CD4-positive, alpha-beta T cell treated with Interleukin-4 for 1 hour (primary cell): ENCODE measurements around the gene GPR89B.
A peak's percentile ranks its signal among the peaks of the same experiment; 100 is the strongest.
"Not testable (repeated sequence)": the region's sequence is repeated elsewhere in the genome, so short reads cannot be mapped to it uniquely, and the experiment has no call there.

Source experiments
- DNase-seq, 2 donors: peaks; one replicate each; pipeline ENCODE4 v3.0.0-alpha.2; 2020 to 2022

Gene GPR89B

DNA sequence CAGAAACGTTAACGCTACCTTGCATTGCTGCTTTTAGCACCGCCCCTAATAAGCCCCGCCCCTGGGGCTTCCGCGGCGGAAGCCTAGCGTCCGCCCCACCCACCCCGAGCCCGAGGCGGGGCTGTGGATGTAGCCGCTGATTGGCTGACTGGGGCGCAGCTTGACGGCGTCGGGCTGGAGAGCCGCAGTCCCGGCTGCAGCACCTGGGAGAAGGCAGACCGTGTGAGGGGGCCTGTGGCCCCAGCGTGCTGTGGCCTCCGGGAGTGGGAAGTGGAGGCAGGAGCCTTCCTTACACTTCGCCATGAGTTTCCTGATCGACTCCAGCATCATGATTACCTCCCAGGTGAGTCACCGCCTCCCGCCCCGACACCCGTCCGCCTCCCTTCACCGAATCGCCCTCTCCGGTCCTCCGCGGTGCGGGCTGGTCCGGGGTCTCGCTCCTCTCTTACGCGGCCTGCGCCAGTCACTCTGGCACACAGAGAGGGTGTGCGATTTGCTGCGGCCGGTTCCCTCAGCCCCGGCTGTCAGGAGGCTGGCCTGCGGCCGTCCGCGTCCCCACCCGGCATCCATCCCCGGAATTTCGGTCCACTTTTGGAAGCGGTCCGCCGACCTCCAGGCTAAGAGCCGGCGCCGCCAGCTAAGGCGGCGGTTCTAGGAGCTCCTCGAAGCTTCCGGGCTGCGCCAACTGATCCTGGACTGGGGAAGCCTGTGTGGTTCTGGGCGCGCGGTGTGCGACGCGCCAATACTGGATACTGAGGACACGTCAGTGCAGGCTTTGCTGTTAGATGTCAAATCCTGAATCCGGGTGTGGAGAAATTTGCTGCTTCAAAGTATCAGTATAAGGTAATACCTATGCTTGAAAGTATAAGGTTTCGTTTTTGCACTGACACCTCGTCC lies at the start of gene GPR89B:
GPR89B (plus strand) TSS at position 185 of the 897 bp plus-strand sequence; CDS start at position 302, 117 bp downstream.
- DNase-seq, result peak; percentile 94 to 95

DNA sequence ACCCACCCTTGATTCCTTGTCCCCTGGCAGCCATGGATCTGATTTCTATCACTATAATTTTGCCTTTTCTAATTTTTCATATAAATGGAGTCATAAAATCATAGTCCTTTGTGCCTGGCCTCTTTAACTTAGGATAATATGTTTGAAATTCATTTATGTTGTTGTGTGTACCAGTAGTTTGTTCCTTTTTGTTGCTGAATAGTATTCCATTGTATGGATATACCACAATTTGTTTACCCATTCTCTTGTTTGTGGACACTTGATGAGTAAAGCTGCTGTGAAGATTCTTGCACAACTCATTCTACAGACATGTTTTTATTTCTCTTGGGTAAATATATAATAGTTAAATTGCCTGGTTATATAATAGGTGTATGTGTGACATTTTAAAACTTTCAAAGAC lies 48.3 kb upstream of the GPR89B start:
- no peak for DNase-seq

DNA sequence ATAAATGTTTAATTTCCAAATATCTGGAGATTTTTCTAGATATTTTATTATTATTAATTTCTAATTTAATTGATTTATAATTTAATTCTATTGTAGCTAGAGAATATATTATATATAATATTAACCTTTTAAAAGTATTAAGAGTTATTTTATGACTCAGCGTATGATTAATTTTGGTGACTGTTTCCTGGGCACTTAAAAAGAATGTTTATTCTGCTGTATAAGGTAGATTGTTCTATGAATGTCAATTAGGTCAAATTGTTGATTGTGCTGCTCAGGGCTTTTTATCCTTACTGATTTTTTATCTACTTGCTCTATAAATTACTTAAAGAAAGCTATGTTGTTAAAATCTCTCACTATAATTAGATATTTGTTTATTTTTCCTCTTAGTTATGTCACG lies 45.7 kb upstream of the GPR89B start:
- DNase-seq, result no peak

DNA sequence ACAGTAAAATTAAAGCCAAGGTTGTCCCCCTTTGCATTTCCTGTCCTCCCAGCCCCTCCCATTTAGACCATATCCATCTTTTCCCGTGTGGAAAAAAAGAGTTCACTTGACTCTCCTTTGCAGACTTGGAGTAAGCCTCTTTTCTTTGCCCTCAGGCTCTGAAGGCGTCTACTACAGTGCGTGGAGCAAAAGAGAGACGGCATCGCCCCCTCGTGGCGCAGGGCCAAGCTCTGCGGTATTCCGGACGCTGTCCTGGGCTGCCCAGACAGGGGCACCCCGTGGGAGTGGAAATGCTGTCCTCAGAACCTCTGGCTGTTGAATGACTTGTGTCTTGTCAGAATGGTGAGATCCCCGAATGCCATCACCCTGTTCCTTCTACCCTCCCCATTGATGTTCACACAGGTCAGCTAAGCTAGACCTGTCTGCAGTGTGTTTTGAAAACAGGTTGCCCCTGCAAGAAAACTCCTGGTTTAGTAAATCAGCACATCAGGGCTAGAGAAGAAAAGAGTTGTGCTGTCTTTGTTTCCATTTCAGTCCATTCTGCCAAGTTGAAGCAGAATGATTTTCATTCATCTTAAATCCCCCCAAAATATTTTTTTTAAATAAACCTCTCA lies 37.9 kb upstream of the GPR89B start:
- peak; percentile 44 to 52 for DNase-seq

DNA sequence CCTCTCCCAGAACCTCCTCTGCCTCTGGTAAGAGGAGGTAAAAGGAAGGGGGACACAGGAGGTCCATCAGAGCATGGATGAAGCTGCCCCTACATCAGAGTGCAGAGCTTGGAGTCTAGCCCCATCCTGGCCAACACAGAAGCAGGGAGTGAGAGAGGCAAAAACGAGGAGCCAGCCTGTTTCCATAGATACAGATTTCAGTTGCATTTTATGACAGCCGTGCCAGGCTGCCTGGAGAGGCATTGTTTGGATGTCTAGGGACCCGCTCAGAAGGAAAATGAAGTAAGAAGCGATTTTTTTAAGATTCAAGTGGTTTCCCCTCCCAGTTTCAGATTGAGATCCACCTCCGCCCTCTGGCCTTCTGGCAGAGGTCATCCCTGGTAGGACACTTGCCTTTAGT lies 37.1 kb upstream of the GPR89B start:
- DNase-seq, result no peak

DNA sequence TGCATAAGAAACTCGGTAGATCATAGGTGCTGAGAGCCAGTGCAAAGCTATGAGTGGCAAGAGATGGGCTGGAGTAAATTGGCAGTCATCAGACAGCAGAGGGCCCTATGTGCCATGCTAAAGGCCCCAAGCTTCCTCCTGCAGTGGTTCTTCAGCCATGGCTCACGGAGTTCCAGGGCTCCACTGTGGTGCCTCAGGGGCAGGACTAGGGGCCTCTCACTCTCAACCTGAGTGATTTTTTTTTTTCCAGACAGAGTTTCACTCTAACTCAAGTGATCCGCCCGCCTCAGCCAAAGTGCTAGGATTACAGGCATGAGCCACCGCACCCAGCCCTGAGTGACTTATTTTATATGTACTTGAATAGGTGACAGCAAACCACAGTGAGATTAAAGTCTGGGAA lies 36.0 kb upstream of the GPR89B start:
- DNase-seq, result no peak

DNA sequence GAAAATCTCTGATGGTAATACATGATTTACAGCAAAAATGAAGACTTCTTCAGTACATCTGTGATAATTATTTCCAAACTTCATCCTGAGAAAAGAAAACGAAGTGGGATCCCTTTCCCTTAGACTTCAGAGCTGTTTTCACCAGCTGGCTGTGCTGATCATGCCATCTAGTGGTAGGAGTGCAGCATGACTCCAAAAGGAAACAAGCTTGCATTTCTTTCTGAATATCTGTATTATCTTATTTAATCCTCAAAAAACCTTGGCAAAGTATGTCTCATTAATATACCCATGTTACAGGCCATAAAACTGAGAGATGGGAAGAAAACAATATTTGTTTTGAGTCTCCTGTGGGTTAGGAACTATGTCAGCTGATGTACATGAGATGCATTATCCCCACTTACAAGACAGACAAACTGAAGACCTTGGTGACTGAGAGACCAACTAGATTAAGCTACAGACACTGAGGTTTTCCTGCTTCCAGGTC lies 35.4 kb upstream of the GPR89B start:
- peak; percentile 27 to 58 for DNase-seq

DNA sequence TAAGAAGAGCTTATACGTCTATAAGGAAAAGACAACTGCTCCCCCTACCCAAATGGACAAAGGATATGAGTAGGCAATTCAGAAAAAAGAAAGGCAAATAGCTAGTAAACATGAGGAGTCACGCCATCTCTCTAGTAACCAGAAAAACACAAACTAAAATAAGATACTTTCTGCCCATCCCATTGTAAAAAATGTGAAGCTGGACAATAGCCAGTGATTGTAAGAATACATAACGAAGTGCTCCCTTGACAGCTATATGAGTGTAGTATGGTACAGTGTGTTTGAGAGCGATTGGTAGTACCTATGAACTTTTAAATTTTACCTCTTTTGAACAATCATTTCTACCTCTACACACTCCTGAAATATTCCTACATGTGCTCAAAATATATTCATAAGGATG lies 33.1 kb upstream of the GPR89B start:
- DNase-seq, result no peak

DNA sequence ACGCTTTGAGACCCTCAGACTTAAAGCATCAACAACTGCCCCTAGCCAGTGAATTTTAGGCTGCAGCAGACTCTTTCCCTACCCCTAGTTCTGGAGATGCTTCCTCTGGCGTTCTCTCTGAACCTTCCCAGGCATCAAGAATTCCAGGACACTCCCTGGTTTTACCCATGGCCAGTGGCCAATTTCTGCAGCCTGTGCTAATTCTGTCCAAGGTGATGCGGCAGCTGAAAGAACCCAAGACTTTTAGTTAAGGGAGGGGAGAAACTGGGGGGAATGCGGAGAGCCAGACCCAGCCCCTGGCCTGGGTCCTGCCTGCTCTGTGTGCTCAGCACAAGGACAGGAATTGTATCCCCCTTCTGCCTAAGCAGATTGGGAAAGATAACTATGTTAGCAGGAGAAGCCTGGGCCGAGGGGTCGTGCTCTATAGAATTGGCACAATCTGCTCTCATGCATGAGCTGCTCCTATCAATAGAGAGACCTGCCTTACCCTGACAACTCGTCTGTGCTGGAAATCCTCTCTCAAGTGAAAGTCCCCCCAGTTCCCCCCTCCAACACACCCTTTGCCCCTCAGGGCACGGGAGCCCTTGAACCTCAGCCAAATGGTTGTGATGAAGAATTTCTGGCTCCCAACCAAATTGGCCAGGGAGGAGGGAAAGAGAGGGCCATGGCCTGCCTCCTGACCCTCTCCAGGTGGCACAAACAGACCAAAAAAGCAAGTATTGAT lies 31.0 kb upstream of the GPR89B start:
- DNase-seq, result no peak

DNA sequence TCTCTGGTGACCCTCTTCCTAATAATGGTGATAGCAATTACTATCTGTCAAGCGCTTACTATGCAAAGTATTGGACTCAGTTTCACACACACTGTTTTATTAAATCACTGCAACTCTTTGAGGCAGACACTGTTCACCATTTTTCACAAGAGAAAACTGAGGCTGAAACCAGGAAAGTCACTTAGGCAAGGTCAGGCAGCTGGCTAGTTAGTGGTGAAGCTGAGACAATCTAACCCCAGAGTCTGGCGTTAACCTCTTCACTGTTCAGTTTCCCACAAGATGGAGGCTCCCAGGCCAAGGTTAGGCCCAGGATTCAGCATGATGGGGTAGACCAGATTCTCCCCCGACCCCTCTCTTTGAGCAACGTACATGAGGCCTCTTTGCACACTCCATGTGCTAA lies 30.4 kb upstream of the GPR89B start:
- no peak for DNase-seq

DNA sequence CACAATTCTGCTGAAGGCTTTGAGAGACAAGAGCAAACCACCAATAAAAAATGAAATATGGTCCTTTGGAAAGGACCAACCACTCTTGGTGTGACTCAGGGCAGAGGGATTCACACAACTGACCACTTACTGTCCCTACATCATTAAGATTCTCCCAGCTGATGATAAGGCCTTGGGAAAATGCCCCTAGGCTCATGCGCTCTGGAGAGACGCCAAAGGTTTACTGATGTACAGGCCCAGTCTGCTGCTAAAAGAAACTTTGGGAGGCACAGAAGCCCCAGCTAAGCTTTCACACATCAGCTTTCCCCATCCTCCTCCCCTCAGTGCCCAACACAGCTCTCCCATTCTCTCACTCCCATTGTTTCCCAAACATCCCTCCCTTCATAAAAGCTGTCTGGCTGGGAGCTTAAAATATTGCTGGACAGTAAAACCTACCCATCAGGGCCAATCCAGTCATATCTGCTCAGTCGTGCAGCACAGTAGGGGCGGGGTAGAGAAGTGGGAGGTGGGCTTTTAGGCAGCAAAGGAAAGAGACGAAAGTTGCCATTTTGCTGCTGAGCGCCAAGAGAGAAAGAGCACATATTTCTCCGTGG lies 25.9 kb upstream of the GPR89B start, which contains the start of gene GJA8:
GJA8 (plus strand) TSS at position 543 of the 593 bp plus-strand sequence. CDS start 5,161 bp downstream, outside the sequence.
- DNase-seq, result no peak

DNA sequence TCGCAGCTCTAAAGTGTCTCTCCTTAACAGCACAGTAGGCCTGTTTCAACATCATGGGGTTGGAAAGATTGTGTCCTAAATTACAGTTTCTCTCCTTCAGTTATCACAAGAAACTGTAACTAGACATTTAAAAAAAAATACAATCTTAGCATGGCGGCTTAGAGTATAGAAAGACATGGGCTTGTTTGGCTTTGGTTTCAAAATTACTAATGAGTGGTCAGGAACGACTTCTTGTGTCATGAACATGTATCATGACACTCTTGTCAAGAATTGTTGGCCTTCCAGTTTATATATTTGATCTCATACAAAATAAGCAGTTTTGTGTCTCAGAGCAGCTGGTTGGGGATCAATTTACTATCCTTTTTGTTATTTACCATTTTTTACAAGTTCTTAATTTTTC lies 23.5 kb upstream of the GPR89B start:
- DNase-seq, result no peak

DNA sequence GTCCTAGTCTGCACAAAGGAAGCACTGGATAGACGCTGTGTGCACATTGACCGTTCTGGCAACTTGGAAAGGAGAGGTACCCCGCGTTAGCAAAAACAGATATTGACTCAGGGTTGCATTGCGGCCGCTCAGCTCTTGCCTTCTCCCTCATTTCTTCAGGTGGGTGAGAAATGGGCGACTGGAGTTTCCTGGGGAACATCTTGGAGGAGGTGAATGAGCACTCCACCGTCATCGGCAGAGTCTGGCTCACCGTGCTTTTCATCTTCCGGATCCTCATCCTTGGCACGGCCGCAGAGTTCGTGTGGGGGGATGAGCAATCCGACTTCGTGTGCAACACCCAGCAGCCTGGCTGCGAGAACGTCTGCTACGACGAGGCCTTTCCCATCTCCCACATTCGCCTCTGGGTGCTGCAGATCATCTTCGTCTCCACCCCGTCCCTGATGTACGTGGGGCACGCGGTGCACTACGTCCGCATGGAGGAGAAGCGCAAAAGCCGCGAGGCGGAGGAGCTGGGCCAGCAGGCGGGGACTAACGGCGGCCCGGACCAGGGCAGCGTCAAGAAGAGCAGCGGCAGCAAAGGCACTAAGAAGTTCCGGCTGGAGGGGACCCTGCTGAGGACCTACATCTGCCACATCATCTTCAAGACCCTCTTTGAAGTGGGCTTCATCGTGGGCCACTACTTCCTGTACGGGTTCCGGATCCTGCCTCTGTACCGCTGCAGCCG lies 20.3 kb upstream of the GPR89B start:
- no peak for DNase-seq

DNA sequence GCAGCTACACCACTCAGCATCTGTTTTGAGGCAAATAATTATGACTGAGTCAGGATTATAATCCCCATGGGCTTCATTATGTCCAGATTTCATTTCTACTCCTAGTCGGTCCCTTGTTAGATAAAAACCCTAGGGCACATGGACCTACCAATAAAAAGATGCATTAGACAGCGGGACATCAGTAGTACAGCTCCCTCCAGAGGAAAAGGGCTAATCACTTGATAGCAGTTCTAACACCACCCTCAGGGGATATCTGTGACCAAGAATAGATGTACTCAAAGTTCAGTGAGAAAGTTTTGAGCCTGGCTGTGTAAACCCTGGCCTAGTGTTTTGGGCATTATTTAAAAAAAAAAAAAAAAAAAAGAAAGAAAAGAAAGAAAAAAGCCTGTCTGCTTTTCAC lies 15.7 kb upstream of the GPR89B start:
- no peak for DNase-seq

DNA sequence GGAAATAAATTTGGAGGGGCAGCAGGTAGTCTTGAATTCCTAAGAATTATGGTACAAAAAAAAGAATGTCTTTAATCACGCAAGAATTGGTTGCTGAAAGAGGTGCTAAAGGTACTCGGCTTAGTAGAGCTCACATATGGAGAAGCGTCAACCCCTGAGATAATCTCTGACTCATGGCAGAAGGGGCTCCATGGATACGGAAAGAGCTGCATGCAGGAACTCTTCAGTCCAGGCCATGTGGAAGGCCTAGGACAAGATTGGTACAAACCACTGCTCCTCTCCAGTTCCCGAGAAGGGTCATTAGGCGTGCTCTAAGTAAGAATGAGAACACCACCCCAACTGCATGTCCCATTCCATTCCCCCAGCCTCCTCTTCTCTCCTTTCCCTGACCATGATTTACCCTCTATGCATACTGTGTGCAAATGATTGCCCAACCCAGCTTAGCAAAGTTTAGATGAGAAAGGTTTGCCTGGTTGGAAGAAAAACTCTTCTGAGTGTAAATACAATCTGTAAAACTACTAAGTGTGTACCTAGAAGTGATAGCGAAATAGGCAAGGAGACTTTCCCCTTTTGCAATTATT lies 14.8 kb upstream of the GPR89B start:
- no peak for DNase-seq

DNA sequence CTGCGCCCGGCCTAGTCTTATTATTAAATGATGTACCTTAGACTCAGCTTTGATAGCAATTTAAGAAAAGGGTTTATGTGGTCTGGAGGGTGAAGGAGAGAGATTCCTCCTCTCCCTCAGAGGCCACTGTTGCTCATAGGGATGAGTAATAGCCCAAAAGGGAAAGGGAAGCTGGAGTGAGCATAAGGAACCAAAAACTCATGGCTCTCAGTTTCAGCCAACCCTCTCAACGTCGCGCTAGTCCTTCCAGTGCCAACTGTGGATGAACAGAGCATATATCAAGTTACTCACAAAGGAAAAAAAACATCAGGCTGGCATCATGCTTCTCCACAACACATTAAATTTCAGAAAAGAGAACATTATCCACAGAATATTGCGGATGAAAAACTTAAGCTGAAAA lies 8.3 kb upstream of the GPR89B start:
- DNase-seq, result no peak

DNA sequence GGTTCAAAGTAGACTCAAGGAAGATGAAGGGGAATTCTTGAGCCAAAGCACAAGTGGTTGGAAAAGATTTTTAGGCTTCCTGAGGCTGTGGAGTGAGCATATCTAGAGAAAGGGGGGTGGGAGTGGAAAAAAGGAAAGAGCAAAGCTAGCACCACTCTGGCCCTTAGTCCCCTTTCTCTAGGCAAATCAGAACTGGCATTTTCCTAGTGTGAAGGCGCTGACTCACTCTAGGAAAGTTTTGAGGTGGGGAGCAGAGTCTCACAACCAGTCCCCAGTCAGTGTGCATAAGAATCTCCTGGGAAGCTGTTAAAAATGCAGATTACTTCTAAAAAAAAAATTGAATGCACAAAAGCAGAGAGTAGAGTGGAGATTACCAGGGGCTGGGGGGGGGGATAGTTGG lies 3.4 kb upstream of the GPR89B start:
- no peak for DNase-seq

DNA sequence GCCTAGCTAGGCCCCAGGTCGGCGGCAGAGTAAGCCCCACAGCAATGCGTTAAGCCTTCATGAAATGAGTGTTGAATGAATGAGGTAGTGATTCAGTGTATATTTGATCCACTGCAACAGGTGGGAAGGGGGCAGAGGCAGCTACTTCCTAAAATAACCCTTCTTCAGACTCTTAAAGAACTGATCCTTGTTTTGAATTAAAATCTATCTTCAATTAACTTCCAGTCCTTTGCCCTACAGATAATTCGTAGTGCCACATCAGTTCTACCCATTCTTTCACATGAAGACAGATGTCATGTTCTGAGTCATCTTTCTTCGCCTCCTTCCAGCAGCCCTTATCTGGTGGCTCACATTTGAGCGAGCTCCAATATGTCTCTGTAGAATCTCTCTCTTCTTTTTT lies 1.0 kb upstream of the GPR89B start:
- not testable (repeated sequence) for DNase-seq

DNA sequence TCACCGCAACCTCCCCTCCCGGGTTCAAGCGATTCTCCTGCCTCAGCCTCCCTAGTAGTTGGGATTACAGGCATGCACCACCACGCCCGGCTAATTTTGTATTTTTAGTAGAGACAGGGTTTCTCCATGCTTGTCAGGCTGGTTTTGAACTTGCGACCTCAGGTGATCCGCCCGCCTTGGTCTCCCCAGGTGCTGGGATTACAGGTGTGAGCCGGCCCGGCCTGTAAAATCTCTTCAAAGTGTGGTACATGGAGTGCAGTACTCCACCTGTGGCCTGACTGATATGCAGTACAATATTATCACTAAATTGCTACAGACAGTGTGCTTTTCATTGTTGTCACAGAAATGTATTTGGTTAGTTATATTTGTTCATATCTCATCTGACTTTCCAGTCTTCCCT lies 531 bp upstream of the GPR89B start:
- DNase-seq, result not testable (repeated sequence)

DNA sequence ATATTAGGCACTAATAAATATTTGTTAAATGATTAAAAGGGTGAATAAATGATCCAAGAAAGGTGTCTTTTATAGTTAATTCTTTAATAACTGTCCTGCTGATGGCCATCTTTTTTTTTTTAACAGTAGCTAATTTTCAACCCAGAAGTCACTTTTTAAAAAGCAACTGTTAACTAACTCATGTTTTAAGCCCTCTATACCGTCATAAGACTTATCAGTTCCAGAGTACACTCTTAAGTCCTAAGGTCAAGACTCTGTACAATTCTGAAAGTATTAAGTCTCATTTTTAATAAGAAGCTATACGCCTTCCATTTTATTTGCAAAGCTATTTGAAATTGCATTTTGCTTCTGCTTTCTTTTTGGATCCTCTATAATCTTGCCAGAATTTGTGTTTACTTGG lies 2.9 kb downstream of the GPR89B start:
- DNase-seq, result not testable (repeated sequence)

DNA sequence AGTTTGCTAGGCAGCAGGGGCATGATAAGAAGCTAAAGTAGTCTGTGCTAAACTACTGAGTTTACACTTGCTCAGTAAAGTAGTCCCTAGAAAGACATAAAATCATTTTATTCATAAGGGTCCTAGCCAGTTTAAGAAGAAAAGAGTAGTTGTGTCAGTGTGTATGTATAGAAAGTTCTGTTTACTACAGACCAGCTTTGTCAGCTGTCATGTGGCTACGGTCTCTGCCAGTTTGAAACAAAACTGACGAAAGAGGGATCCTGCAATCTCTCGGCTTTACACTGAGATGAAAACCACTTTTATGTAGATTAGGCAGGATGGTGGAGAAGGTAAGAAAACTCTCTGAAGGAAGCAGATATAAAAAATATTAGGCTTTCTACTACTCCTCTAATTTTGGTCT lies 7.1 kb downstream of the GPR89B start:
- DNase-seq, result not testable (repeated sequence)

DNA sequence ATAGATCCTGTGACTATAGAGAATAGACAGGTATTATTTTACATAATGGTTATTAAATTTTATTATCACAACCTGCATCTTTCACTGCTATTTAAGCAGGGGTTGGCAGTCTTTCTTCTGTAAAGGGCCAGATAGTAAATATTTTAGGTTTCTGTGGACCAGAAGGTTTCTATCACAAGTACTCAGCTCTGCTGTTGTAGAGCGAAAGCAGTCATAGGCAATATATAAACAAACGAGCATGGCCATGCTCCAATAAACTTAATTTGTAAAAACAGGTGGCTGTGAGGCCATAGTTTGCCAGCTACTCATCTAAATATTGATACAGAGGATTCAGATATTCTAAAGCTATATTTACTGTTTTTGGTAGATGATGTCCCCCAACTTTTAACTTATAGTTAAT lies 12.2 kb downstream of the GPR89B start:
- not testable (repeated sequence) for DNase-seq
